DOHH2 (cell line): Measurements from ENCODE around the gene BCAR3.
"Not testable (repeated sequence)": the region's sequence is repeated elsewhere in the genome, so short reads cannot be mapped to it uniquely, and the experiment has no call there.

Experiments
- H3F3A ChIP-seq: fragments of 200-600 bp; sonication (generic), shearing (Covaris generic); 2 replicates; pipeline ENCODE4 v1.6.0; 2016; ENCODE audit warnings: antibody characterized with exemption, mild to moderate bottlenecking; ENCODE audit not compliant: control insufficient read depth, insufficient read depth
- H3K27ac ChIP-seq: fragments of 200-600 bp; sonication (generic); 2 replicates; pipeline ENCODE4 v1.5.1; 2014; ENCODE audit warnings: low read depth, mild to moderate bottlenecking, low read length, moderate library complexity
- H3K27me3 ChIP-seq: fragments of 200-600 bp; sonication (generic); 2 replicates; pipeline ENCODE4 v1.6.1; 2014; ENCODE audit warnings: mild to moderate bottlenecking, low read length, mixed read lengths; ENCODE audit not compliant: control insufficient read depth
- H3K36me3 ChIP-seq: fragments of 200-600 bp; sonication (generic); 2 replicates; pipeline ENCODE4 v1.6.1; 2014; ENCODE audit warnings: mild to moderate bottlenecking, low read length, moderate library complexity, mixed read lengths; ENCODE audit not compliant: control insufficient read depth
- H3K4me1 ChIP-seq: fragments of 200-600 bp; sonication (generic); 2 replicates; pipeline ENCODE4 v1.6.1; 2014; ENCODE audit warnings: mild to moderate bottlenecking, low read length, mixed read lengths; ENCODE audit not compliant: control insufficient read depth
- H3K4me2 ChIP-seq: fragments of 200-600 bp; sonication (generic); 2 replicates; pipeline ENCODE4 v1.6.0; 2014; ENCODE audit warnings: mild to moderate bottlenecking, low read length, moderate library complexity
- H3K4me3 ChIP-seq: fragments of 200-600 bp; sonication (generic); 2 replicates; pipeline ENCODE4 v1.5.1; 2014; ENCODE audit warnings: mild to moderate bottlenecking, low read length, mixed read lengths
- H3K79me2 ChIP-seq: fragments of 200-600 bp; sonication (generic); 2 replicates; pipeline ENCODE4 v1.6.1; 2014; ENCODE audit warnings: mild to moderate bottlenecking, low read length, mixed read lengths; ENCODE audit not compliant: control insufficient read depth
- H3K9me2 ChIP-seq: fragments of 200-600 bp; sonication (generic); replicated peaks from 2 replicates; pipeline ENCODE4 v1.6.1; 2014; ENCODE audit warnings: mild to moderate bottlenecking, low read length, mixed read lengths; ENCODE audit not compliant: control insufficient read depth
- H3K9me3 ChIP-seq: fragments of 200-600 bp; sonication (generic); 2 replicates; pipeline ENCODE4 v1.6.1; 2014; ENCODE audit warnings: antibody characterized with exemption, low read length, mixed read lengths; ENCODE audit not compliant: control insufficient read depth, insufficient read depth
- H4K20me1 ChIP-seq: fragments of 200-600 bp; sonication (generic); 2 replicates; pipeline ENCODE4 v1.6.0; 2014; ENCODE audit warnings: low read depth, mild to moderate bottlenecking, antibody characterized with exemption, low read length, moderate library complexity; ENCODE audit not compliant: control insufficient read depth, insufficient read depth
- CTCF ChIP-seq: fragments of 200-600 bp; sonication (generic); IDR thresholded peaks from one replicate; pipeline ENCODE4 v1.5.1; 2014; ENCODE audit warnings: antibody characterized with exemption, mild to moderate bottlenecking, low read depth, low read length; ENCODE audit not compliant: poor library complexity, severe bottlenecking
- EZH2phosphoT487 ChIP-seq: fragments of 200-600 bp; sonication (generic); IDR thresholded peaks from 2 replicates; pipeline ENCODE4 v1.6.1; 2017; ENCODE audit warnings: borderline replicate concordance, mild to moderate bottlenecking, antibody characterized with exemption, low read length, moderate library complexity, mixed read lengths

Gene BCAR3

GRCh38 chr1:93676427-93676826 lies 5.2 kb downstream of the BCAR3 start:
- H4K20me1 ChIP-seq = peaks cover 47% of the 10 kb centered on the region
- H3K4me2 ChIP-seq = no peak overlapping the region
- H3K9me2 ChIP-seq = no peaks in the 10 kb centered on the region
- no peak overlapping the region for H3K27ac ChIP-seq
- no peak overlapping the region for H3K4me3 ChIP-seq
- TF ChIP-seq EZH2phosphoT487 (no peak), CTCF (no peak)
- peaks cover 100% of the 10 kb centered on the region for H3K79me2 ChIP-seq
- H3K27me3 ChIP-seq = no peaks in the 10 kb centered on the region
- peaks cover 96% of the 10 kb centered on the region for H3K36me3 ChIP-seq
- H3F3A ChIP-seq = peaks cover 4% of the 10 kb centered on the region; the same call in 1 of the 2 replicates
- peaks cover 44% of the 10 kb centered on the region for H3K4me1 ChIP-seq
- no peaks in the 10 kb centered on the region for H3K9me3 ChIP-seq

GRCh38 chr1:93675931-93676330 lies 5.7 kb downstream of the BCAR3 start:
- H4K20me1 ChIP-seq = peaks cover 47% of the 10 kb centered on the region
- no peaks in the 10 kb centered on the region for H3K27me3 ChIP-seq
- H3K4me3 ChIP-seq = no peak overlapping the region
- no peaks in the 10 kb centered on the region for H3K9me3 ChIP-seq
- peaks cover 100% of the 10 kb centered on the region for H3K79me2 ChIP-seq
- H3K36me3 ChIP-seq = peaks cover 96% of the 10 kb centered on the region
- H3K4me1 ChIP-seq = peaks cover 44% of the 10 kb centered on the region
- H3K9me2 ChIP-seq = no peaks in the 10 kb centered on the region
- no peak for TF ChIP-seq EZH2phosphoT487
- H3K27ac ChIP-seq = no peak overlapping the region
- no peak overlapping the region for H3K4me2 ChIP-seq
- H3F3A ChIP-seq = peaks cover 4% of the 10 kb centered on the region; the same call in 1 of the 2 replicates

GRCh38 chr1:93675271-93675670 lies 6.4 kb downstream of the BCAR3 start:
- H3K4me3 ChIP-seq = no peak overlapping the region

GRCh38 chr1:93674071-93674470 lies 7.6 kb downstream of the BCAR3 start:
- peaks cover 31% of the 10 kb centered on the region for H4K20me1 ChIP-seq
- peaks cover 97% of the 10 kb centered on the region for H3K79me2 ChIP-seq
- H3F3A ChIP-seq = not testable (repeated sequence)

More at GRCh38 chr1:93675271-93675670, 6.4 kb downstream of the BCAR3 start:
- H3K9me2 ChIP-seq = no peaks in the 10 kb centered on the region
- no peaks in the 10 kb centered on the region for H3K9me3 ChIP-seq
- H3F3A ChIP-seq = peaks cover 4% of the 10 kb centered on the region; the same call in 1 of the 2 replicates
- no peak for TF ChIP-seq CTCF
- TF ChIP-seq EZH2phosphoT487 = no peak
- H3K27ac ChIP-seq = no peak overlapping the region
- H3K36me3 ChIP-seq = peaks cover 94% of the 10 kb centered on the region
- no peaks in the 10 kb centered on the region for H3K27me3 ChIP-seq
- H3K79me2 ChIP-seq = peaks cover 98% of the 10 kb centered on the region
- H4K20me1 ChIP-seq = peaks cover 43% of the 10 kb centered on the region
- H3K4me1 ChIP-seq = peaks cover 42% of the 10 kb centered on the region
- no peak overlapping the region for H3K4me2 ChIP-seq

More at GRCh38 chr1:93674071-93674470, 7.6 kb downstream of the BCAR3 start:
- not testable (repeated sequence) for H3K4me2 ChIP-seq, H3K9me3 ChIP-seq, H3K27me3 ChIP-seq, H3K4me3 ChIP-seq, H3K9me2 ChIP-seq, H3K27ac ChIP-seq
- H3K4me1 ChIP-seq = peaks cover 30% of the 10 kb centered on the region
- peaks cover 93% of the 10 kb centered on the region for H3K36me3 ChIP-seq
